ENCODE results near the gene HGD.

DNA sequence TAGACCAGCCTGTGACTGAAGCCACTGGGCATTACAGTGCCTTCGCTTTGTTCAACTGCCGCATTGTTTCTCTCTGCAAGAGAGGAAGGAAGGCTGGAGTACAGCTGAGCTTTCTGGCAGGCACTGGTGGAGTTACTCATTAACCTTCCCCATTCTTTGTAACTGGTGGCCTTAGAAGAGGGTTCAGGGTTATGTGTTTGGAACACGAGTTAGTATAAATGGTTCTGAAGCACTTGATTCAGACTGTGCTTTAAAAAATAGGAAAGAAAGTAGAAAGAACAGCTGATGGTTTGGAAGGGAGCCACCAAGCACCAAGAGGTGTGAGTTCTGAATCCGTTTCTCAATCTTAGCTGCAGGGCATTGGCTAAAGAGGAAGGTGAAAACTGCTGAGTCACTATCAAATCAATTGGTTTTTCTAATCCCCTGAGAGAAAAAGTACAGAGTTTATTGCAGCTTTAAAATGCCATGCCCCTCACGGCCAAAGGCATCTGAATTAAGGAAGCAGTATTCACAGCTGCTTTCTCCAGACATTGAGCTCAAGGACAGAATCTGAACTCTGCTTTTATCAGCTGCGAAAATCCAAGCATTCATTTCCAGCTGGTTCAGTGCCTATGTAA lies 3.6 kb downstream of the HGD start:
- TF ChIP-seq GATA1 (IDR thresholded peaks at IDR 0.05; ENCODE audit: low read depth, low read length) (no peak), POLR2A (IDR thresholded peaks at IDR 0.05; ENCODE audit: low read length) (no peak)
